NT2/D1 (cell line): ENCODE results near the gene FAM184A.

Experiments
- DNase-seq: peaks from one replicate; pipeline ENCODE4 v3.0.0-alpha.2; 2011; ENCODE audit warnings: low read depth, low spot score
- H3K27me3 ChIP-seq: 2 replicates; pipeline ENCODE4 v1.6.0; 2011; ENCODE audit warnings: mild to moderate bottlenecking; ENCODE audit not compliant: insufficient read length, insufficient read depth
- H3K36me3 ChIP-seq: 2 replicates; pipeline ENCODE4 v1.6.1; 2011; ENCODE audit warnings: mild to moderate bottlenecking, low read length, mixed read lengths; ENCODE audit not compliant: insufficient read depth, insufficient read length
- H3K4me1 ChIP-seq: 2 replicates; pipeline ENCODE4 v1.5.1; 2011; ENCODE audit not compliant: insufficient read depth, insufficient read length
- H3K4me3 ChIP-seq: 2 replicates; pipeline ENCODE4 v1.5.1; 2011; ENCODE audit warnings: low read depth; ENCODE audit not compliant: insufficient read length
- H3K9ac ChIP-seq: 2 replicates; pipeline ENCODE4 v1.6.0; 2011; ENCODE audit warnings: low read depth; ENCODE audit not compliant: insufficient read length
- H3K9me3 ChIP-seq: 2 replicates; pipeline ENCODE4 v1.5.1; 2011; ENCODE audit warnings: mild to moderate bottlenecking, low read length; ENCODE audit not compliant: insufficient read depth
- SUZ12 ChIP-seq: IDR thresholded peaks from 2 replicates; pipeline ENCODE4 v1.6.1; 2011; ENCODE audit not compliant: insufficient read length, insufficient read depth; ENCODE audit errors: extremely low read depth
- YY1 ChIP-seq: IDR thresholded peaks from 2 replicates; pipeline ENCODE4 v1.6.1; 2011; ENCODE audit not compliant: insufficient read length, insufficient read depth
- ZNF274 ChIP-seq: IDR thresholded peaks from 2 replicates; pipeline ENCODE4 v1.6.1; 2011; ENCODE audit warnings: mild to moderate bottlenecking, low read depth, low read length

The FAM184A gene

GRCh38 chr6:119065955-119066354 lies 12.5 kb downstream of the FAM184A start:
- Histone ChIP-seq H3K4me3 (no peak overlapping the region), H3K27me3 (no peaks in the 10 kb centered on the region), H3K4me1 (no peaks in the 10 kb centered on the region), H3K36me3 (no peaks in the 10 kb centered on the region), H3K9ac (no peak overlapping the region), H3K9me3 (no peaks in the 10 kb centered on the region)
- no peak for TF ChIP-seq YY1
- TF ChIP-seq SUZ12, result no peak
- no peak for TF ChIP-seq ZNF274
- no peak for DNase-seq

- Histone ChIP-seq H3K9ac (no peak overlapping the region), H3K36me3 (no peaks in the 10 kb centered on the region), H3K4me1 (no peaks in the 10 kb centered on the region), H3K9me3 (no peaks in the 10 kb centered on the region), H3K4me3 (no peak overlapping the region), H3K27me3 (no peaks in the 10 kb centered on the region)
- no peak for DNase-seq
- TF ChIP-seq YY1, result no peak
- TF ChIP-seq SUZ12, result no peak
- no peak for TF ChIP-seq ZNF274
These were observed 13.1 kb downstream of the FAM184A start for GRCh38 chr6:119065382-119065781.

GRCh38 chr6:119063491-119063890 lies 15.0 kb downstream of the FAM184A start:
- no peaks in the 10 kb centered on the region for H3K36me3 ChIP-seq
- no peak overlapping the region for H3K9ac ChIP-seq
- TF ChIP-seq ZNF274 (no peak), YY1 (no peak), SUZ12 (no peak)
- H3K9me3 ChIP-seq, result no peaks in the 10 kb centered on the region
- no peak for DNase-seq
- no peak overlapping the region for H3K4me3 ChIP-seq
- H3K27me3 ChIP-seq, result no peaks in the 10 kb centered on the region
- H3K4me1 ChIP-seq, result no peaks in the 10 kb centered on the region

GRCh38 chr6:119061215-119061614 lies 17.2 kb downstream of the FAM184A start:
- Histone ChIP-seq H3K9ac (no peak overlapping the region), H3K36me3 (no peaks in the 10 kb centered on the region), H3K4me3 (no peak overlapping the region), H3K27me3 (no peaks in the 10 kb centered on the region), H3K4me1 (no peaks in the 10 kb centered on the region), H3K9me3 (no peaks in the 10 kb centered on the region)
- no peak for DNase-seq
- no peak for TF ChIP-seq YY1
- no peak for TF ChIP-seq SUZ12
- TF ChIP-seq ZNF274, result no peak

GRCh38 chr6:119060255-119060907 lies 18.1 kb downstream of the FAM184A start:
- DNase-seq, result no peak
- Histone ChIP-seq H3K4me1 (no peaks in the 10 kb centered on the region), H3K36me3 (no peaks in the 10 kb centered on the region), H3K9me3 (no peaks in the 10 kb centered on the region), H3K9ac (no peak overlapping the region), H3K4me3 (no peak overlapping the region), H3K27me3 (no peaks in the 10 kb centered on the region)
- TF ChIP-seq SUZ12 (no peak), YY1 (no peak), ZNF274 (no peak)

GRCh38 chr6:119055069-119055468 lies 23.4 kb downstream of the FAM184A start:
- Histone ChIP-seq H3K9me3 (no peaks in the 10 kb centered on the region), H3K27me3 (no peaks in the 10 kb centered on the region), H3K9ac (no peak overlapping the region), H3K36me3 (no peaks in the 10 kb centered on the region), H3K4me3 (no peak overlapping the region), H3K4me1 (no peaks in the 10 kb centered on the region)
- no peak for DNase-seq
- TF ChIP-seq SUZ12 (no peak), YY1 (no peak), ZNF274 (no peak)

GRCh38 chr6:119052987-119053386 lies 25.5 kb downstream of the FAM184A start:
- Histone ChIP-seq H3K9me3 (no peaks in the 10 kb centered on the region), H3K36me3 (no peaks in the 10 kb centered on the region), H3K27me3 (no peaks in the 10 kb centered on the region), H3K4me3 (no peak overlapping the region), H3K4me1 (no peaks in the 10 kb centered on the region), H3K9ac (no peak overlapping the region)
- TF ChIP-seq YY1, result no peak
- TF ChIP-seq ZNF274, result no peak
- no peak for TF ChIP-seq SUZ12
- DNase-seq, result no peak
